ENCODE measurements around the gene PCDHGA8.

- TF ChIP-seq EZH2phosphoT487 (IDR thresholded peaks at IDR 0.05; ENCODE audit: borderline replicate concordance) (no peak), CTCF (conservative IDR thresholded peaks at IDR 0.05; ENCODE audit: low read length) (no peak)
Measured at GRCh38 chr5:141422742-141423291, 30.4 kb downstream of the PCDHGA8 start.
